ENCODE results near the gene CARMIL1. TPM values are rescaled to one million over a fixed set of nuclear protein-coding genes. Genes with fewer than 3 reads are reported as not detected.

The CARMIL1 gene
- total RNA-seq, 2 donors from 2014 or later = 10.8 to 11.3 TPM

GRCh38 chr6:25478973-25479372 lies 199.8 kb downstream of the CARMIL1 start:
- intact Hi-C loops (cut with DNase I) = no loop called here
- ATAC-seq = no peak
- DNase-seq = no peak

GRCh38 chr6:25481267-25481666 lies 202.1 kb downstream of the CARMIL1 start:
- ATAC-seq (no peak), DNase-seq (no peak)
- intact Hi-C loops (cut with DNase I) = no loop called here

GRCh38 chr6:25482996-25483395 lies 203.8 kb downstream of the CARMIL1 start:
- no peak for ATAC-seq
- intact Hi-C loops (cut with DNase I) = no loop called here
- DNase-seq = no peak

GRCh38 chr6:25483943-25484342 lies 204.8 kb downstream of the CARMIL1 start:
- no peak for ATAC-seq
- intact Hi-C loops (cut with DNase I) = no loop called here
- DNase-seq = no peak

GRCh38 chr6:25484900-25485299 lies 205.7 kb downstream of the CARMIL1 start:
- DNase-seq (no peak), ATAC-seq (no peak)
- intact Hi-C loops (cut with DNase I) = loop anchor here in 1 of 2 donors (5.0 kb wide), 1 partner anchor 208 kb away; the partner anchor contains the start of gene CARMIL1

- intact Hi-C loops (cut with DNase I) = loop anchor here in 1 of 2 donors (5.0 kb wide), 1 partner anchor 209 kb away; the partner anchor contains the start of gene CARMIL1
- ATAC-seq = peak; percentile 63 to 68
- peak; percentile 79 for DNase-seq
These were observed 206.8 kb downstream of the CARMIL1 start for GRCh38 chr6:25485821-25486534.

- ATAC-seq (no peak), DNase-seq (no peak)
- intact Hi-C loops (cut with DNase I) = loop anchor here in 1 of 2 donors (5.0 kb wide), 1 partner anchor 209 kb away; the partner anchor contains the start of gene CARMIL1
These were observed 207.4 kb downstream of the CARMIL1 start for GRCh38 chr6:25486550-25486949.

- ATAC-seq = no peak
- intact Hi-C loops (cut with DNase I) = loop anchor here in 1 of 2 donors (5.0 kb wide), 1 partner anchor 210 kb away; the partner anchor contains the start of gene CARMIL1
- no peak for DNase-seq
These were observed 207.8 kb downstream of the CARMIL1 start for GRCh38 chr6:25487012-25487411.

GRCh38 chr6:25488156-25488555 lies 209.0 kb downstream of the CARMIL1 start:
- intact Hi-C loops (cut with DNase I) = loop anchor here (2.0 to 5.0 kb wide), 2 partner anchors 211 to 221 kb away; partner anchors contain the start of gene CARMIL1 (in 1 of the 2)
- no peak for ATAC-seq

GRCh38 chr6:25489399-25489798 lies 210.2 kb downstream of the CARMIL1 start:
- DNase-seq (no peak), ATAC-seq (no peak)
- intact Hi-C loops (cut with DNase I) = loop anchor here (2.0 to 5.0 kb wide), 2 partner anchors 212 to 223 kb away; partner anchors contain the start of gene CARMIL1 (in 1 of the 2)

More at GRCh38 chr6:25488156-25488555, 209.0 kb downstream of the CARMIL1 start:
- no peak for DNase-seq

GRCh38 chr6:25490018-25490801 lies 211.0 kb downstream of the CARMIL1 start:
- DNase-seq (peak; percentile 66), ATAC-seq (peak; percentile 77 to 88)
- intact Hi-C loops (cut with DNase I) = loop anchor here in 1 of 2 donors (1.0 kb wide), 1 partner anchor 212 kb away; no protein-coding TSS in a partner anchor

GRCh38 chr6:25492951-25493350 lies 213.8 kb downstream of the CARMIL1 start:
- DNase-seq = no peak
- intact Hi-C loops (cut with DNase I) = no loop called here
- ATAC-seq = no peak

- intact Hi-C loops (cut with DNase I) = no loop called here
- no peak for DNase-seq
- no peak for ATAC-seq
These were observed 215.3 kb downstream of the CARMIL1 start for GRCh38 chr6:25494469-25494868.

GRCh38 chr6:25497383-25498040 lies 218.3 kb downstream of the CARMIL1 start:
- intact Hi-C loops (cut with DNase I) = no loop called here
- peak in 1 of 2 donors; percentile 55 for ATAC-seq
- no peak for DNase-seq

GRCh38 chr6:25498505-25498904 lies 219.3 kb downstream of the CARMIL1 start:
- DNase-seq (no peak), ATAC-seq (no peak)
- intact Hi-C loops (cut with DNase I) = no loop called here

- ATAC-seq = no peak
These were observed 220.6 kb downstream of the CARMIL1 start for GRCh38 chr6:25499615-25500235.

GRCh38 chr6:25503686-25504085 lies 224.5 kb downstream of the CARMIL1 start:
- intact Hi-C loops (cut with DNase I) = no loop called here
- DNase-seq (no peak), ATAC-seq (no peak)

More at GRCh38 chr6:25499615-25500235, 220.6 kb downstream of the CARMIL1 start:
- intact Hi-C loops (cut with DNase I) = no loop called here
- no peak for DNase-seq

GRCh38 chr6:25504661-25505060 lies 225.5 kb downstream of the CARMIL1 start:
- ATAC-seq (no peak), DNase-seq (no peak)
- intact Hi-C loops (cut with DNase I) = no loop called here

GRCh38 chr6:25506020-25506419 lies 226.8 kb downstream of the CARMIL1 start:
- intact Hi-C loops (cut with DNase I) = no loop called here
- ATAC-seq (no peak), DNase-seq (no peak)

Data from left cardiac atrium (tissue), 4 donors.